Measurements from ENCODE around the gene OBP2B.

Gene OBP2B

DNA sequence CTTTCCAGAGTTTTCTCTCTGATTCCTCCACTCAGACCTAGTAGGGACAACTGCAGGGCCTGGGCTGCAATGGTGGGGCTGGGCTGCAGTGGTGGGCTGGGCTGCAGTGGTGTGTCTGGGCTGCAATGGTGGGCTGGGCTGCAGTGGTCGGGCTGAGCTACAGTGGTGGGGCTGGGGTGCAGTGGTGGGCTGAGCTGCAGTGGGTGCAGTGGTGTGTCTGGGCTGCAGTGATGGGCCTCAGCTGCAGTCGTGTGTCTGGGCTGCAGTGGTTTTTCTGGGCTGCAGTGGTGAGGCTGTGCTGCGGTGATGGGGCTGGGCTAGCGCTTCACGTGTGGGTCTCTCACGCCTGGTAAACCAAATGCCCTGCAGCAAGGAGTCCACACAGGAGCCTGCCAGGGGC, 38.6 kb upstream of the OBP2B start:
- no peak for TF ChIP-seq EZH2phosphoT487 (conservative IDR thresholded peaks at IDR 0.05; ENCODE audit: low read length)
- TF ChIP-seq, protein P1, sequence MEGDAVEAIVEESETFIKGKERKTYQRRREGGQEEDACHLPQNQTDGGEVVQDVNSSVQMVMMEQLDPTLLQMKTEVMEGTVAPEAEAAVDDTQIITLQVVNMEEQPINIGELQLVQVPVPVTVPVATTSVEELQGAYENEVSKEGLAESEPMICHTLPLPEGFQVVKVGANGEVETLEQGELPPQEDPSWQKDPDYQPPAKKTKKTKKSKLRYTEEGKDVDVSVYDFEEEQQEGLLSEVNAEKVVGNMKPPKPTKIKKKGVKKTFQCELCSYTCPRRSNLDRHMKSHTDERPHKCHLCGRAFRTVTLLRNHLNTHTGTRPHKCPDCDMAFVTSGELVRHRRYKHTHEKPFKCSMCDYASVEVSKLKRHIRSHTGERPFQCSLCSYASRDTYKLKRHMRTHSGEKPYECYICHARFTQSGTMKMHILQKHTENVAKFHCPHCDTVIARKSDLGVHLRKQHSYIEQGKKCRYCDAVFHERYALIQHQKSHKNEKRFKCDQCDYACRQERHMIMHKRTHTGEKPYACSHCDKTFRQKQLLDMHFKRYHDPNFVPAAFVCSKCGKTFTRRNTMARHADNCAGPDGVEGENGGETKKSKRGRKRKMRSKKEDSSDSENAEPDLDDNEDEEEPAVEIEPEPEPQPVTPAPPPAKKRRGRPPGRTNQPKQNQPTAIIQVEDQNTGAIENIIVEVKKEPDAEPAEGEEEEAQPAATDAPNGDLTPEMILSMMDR (IDR thresholded peaks at IDR 0.05; ENCODE audit: insufficient read depth, low read length, poor library complexity, severe bottlenecking), result no peak
- no peaks in the 10 kb centered on the region for H3K27me3 ChIP-seq (ENCODE audit: low read length)

DNA sequence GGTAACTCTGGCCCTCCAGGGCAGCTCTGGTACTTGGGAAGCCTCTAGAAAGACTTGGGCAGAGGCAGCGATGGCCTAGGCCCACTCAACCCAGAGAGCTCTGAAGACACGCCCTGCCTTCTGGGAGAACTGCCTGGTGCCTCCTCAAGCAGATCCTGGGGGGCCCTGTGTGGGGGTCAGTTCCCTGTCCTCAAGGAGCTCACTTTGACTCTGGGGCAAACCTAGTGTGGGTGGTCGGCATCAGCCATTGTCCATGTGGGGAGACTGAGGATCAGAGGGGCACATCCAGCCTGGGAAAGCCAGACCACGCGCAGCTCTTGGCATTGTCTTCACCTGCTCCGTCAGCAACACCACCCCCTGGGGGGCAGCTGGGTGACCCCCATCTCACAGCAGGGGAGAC, 37.9 kb upstream of the OBP2B start:
- H3K36me3 ChIP-seq (ENCODE audit: low read length), result no peaks in the 10 kb centered on the region
- no peak overlapping the region for H3K4me3 ChIP-seq (ENCODE audit: insufficient read depth, low read length, poor library complexity, severe bottlenecking)
- H3K9me3 ChIP-seq (ENCODE audit: insufficient read depth, low read length), result no peaks in the 10 kb centered on the region
- no peak overlapping the region for H3K9ac ChIP-seq (ENCODE audit: low read length)
- H3K9me2 ChIP-seq (replicated peaks; ENCODE audit: insufficient read depth, low read length), result no peaks in the 10 kb centered on the region
- no peaks in the 10 kb centered on the region for H3K79me2 ChIP-seq (ENCODE audit: insufficient read depth, low read length)
- H3K27me3 ChIP-seq (ENCODE audit: low read length), result no peaks in the 10 kb centered on the region
- H4K20me1 ChIP-seq (ENCODE audit: low read depth, low read length), result no peaks in the 10 kb centered on the region
- no peak overlapping the region for H2AFZ ChIP-seq (ENCODE audit: low read depth, low read length, severe bottlenecking)
- H3F3A ChIP-seq (ENCODE audit: insufficient read depth), result no peaks in the 10 kb centered on the region
- H3K4me2 ChIP-seq (ENCODE audit: low read depth, low read length, poor library complexity, severe bottlenecking), result no peak overlapping the region
- TF ChIP-seq, protein P1 (IDR thresholded peaks at IDR 0.05; ENCODE audit: insufficient read depth, low read length, poor library complexity, severe bottlenecking), result no peak
- no peak for TF ChIP-seq EZH2phosphoT487 (conservative IDR thresholded peaks at IDR 0.05; ENCODE audit: low read length)
- H3K27ac ChIP-seq (ENCODE audit: low read depth, low read length), result no peak overlapping the region

More for the DNA sequence above, 38.6 kb upstream of the OBP2B start:
- Histone ChIP-seq H2AFZ (ENCODE audit: low read depth, low read length, severe bottlenecking) (no peak overlapping the region), H3K27ac (ENCODE audit: low read depth, low read length) (no peak overlapping the region), H3K4me3 (ENCODE audit: insufficient read depth, low read length, poor library complexity, severe bottlenecking) (no peak overlapping the region), H3K79me2 (ENCODE audit: insufficient read depth, low read length) (no peaks in the 10 kb centered on the region), H3K4me2 (ENCODE audit: low read depth, low read length, poor library complexity, severe bottlenecking) (no peak overlapping the region), H3K36me3 (ENCODE audit: low read length) (no peaks in the 10 kb centered on the region), H3K9me3 (ENCODE audit: insufficient read depth, low read length) (no peaks in the 10 kb centered on the region), H3F3A (ENCODE audit: insufficient read depth) (no peaks in the 10 kb centered on the region), H3K9ac (ENCODE audit: low read length) (no peak overlapping the region), H4K20me1 (ENCODE audit: low read depth, low read length) (no peaks in the 10 kb centered on the region), H3K9me2 (replicated peaks; ENCODE audit: insufficient read depth, low read length) (no peaks in the 10 kb centered on the region)

DNA sequence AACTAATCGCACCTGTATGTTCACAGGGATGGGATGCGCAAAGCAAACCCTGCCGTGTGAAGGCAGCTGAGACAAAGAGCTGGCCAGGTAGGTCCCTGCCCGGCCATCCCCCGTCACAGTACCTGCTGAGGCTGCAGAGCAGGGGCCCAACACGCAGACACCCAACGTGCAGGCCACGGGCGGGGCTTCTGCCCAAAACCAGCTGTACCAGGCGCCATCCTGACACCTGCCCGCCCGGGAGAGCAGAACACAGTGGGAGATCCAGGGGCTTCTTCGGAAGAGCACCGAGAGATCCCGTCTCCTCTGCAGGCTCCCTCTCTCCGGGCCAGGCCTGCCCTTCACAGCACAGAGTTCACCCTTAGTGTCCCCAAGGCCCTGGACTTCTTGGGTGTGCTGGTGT, 37.5 kb upstream of the OBP2B start:
- H3K36me3 ChIP-seq (ENCODE audit: low read length), result no peaks in the 10 kb centered on the region
- H4K20me1 ChIP-seq (ENCODE audit: low read depth, low read length), result no peaks in the 10 kb centered on the region
- H3K9ac ChIP-seq (ENCODE audit: low read length), result no peak overlapping the region
- H3K9me3 ChIP-seq (ENCODE audit: insufficient read depth, low read length), result no peaks in the 10 kb centered on the region
- no peak for TF ChIP-seq EZH2phosphoT487 (conservative IDR thresholded peaks at IDR 0.05; ENCODE audit: low read length)
- TF ChIP-seq, protein P1 (IDR thresholded peaks at IDR 0.05; ENCODE audit: insufficient read depth, low read length, poor library complexity, severe bottlenecking), result no peak
- H3K27me3 ChIP-seq (ENCODE audit: low read length), result no peaks in the 10 kb centered on the region
- no peak overlapping the region for H3K4me2 ChIP-seq (ENCODE audit: low read depth, low read length, poor library complexity, severe bottlenecking)
- H3K79me2 ChIP-seq (ENCODE audit: insufficient read depth, low read length), result no peaks in the 10 kb centered on the region
- H3K27ac ChIP-seq (ENCODE audit: low read depth, low read length), result no peak overlapping the region
- no peak overlapping the region for H3K4me3 ChIP-seq (ENCODE audit: insufficient read depth, low read length, poor library complexity, severe bottlenecking)
- H3K9me2 ChIP-seq (replicated peaks; ENCODE audit: insufficient read depth, low read length), result no peaks in the 10 kb centered on the region
- no peak overlapping the region for H2AFZ ChIP-seq (ENCODE audit: low read depth, low read length, severe bottlenecking)
- no peaks in the 10 kb centered on the region for H3F3A ChIP-seq (ENCODE audit: insufficient read depth)
